Right lobe of liver (tissue), 6 donors: ENCODE measurements around the gene GPR25. TPM values are rescaled to one million over a fixed set of nuclear protein-coding genes. Genes with fewer than 3 reads are reported as not detected.

ENCODE experiments used
- ATAC-seq, 4 donors: fragments of 200-7000 bp; cut with Tn5 transposase; one replicate each; pipeline ENCODE4 v1.9.1; 2020; ENCODE audit warnings: mild to moderate bottlenecking in 4 of 4, moderate library complexity in 4 of 4
- DNase-seq, 3 donors: peaks; one replicate each; pipeline ENCODE4 v3.0.0-alpha.2; 2020
- H3K27ac ChIP-seq, 3 donors: fragments of 200-600 bp; one replicate each; pipeline ENCODE4 v1.8.0; 2022
- H3K27me3 ChIP-seq, 2 donors: fragments of 200-600 bp; one replicate each; pipeline ENCODE4 v1.8.0; 2022
- H3K36me3 ChIP-seq, 4 donors: fragments of 200-600 bp; sonication (generic) in 1 of 4; one replicate each; pipeline versions ENCODE4 v1.5.1 to v1.8.0; 2017 to 2022; ENCODE audit warnings: control low read depth in 1 of 4
- H3K4me1 ChIP-seq, 4 donors: fragments of 200-600 bp; sonication (generic) in 1 of 4; one replicate each; pipeline versions ENCODE4 v1.5.1 to v1.8.0; 2017 to 2022; ENCODE audit warnings: control low read depth in 1 of 4
- H3K4me3 ChIP-seq, 3 donors: fragments of 200-600 bp; one replicate each; pipeline ENCODE4 v1.8.0; 2022
- H3K9me3 ChIP-seq, 4 donors: fragments of 200-600 bp; sonication (generic) in 1 of 4; one replicate each; pipeline versions ENCODE4 v1.5.1 to v1.8.0; 2017 to 2022; ENCODE audit warnings: control low read depth in 1 of 4
- CTCF ChIP-seq, 4 donors: fragments of 200-600 bp in 3 of 4; fragments of 450-650 bp in 1 of 4; IDR thresholded peaks; one replicate each; pipeline versions ENCODE4 v1.5.1 to v1.8.0; 2016 to 2022; ENCODE audit warnings: antibody characterized with exemption in 4 of 4, mild to moderate bottlenecking in 2 of 4
- POLR2A ChIP-seq: fragments of 450-650 bp; IDR thresholded peaks from one replicate; pipeline ENCODE4 v1.6.1; 2017; ENCODE audit warnings: antibody characterized with exemption, mild to moderate bottlenecking
- WGBS: methylation state at CpG from one replicate; pipeline ENCODE4 v1.1.6; 2018; ENCODE audit warnings: low coverage, low lambda C conversion rate; ENCODE audit not compliant: insufficient coverage; ENCODE audit errors: missing lambda C conversion rate; 5-methylcytosine and 5-hydroxymethylcytosine counted together
- intact Hi-C, 2 donors: fragments of 100-400 bp; cut with DNase I; formaldehyde crosslinking; loops; one replicate each; pipeline versions ENCODE4 v1.11.2 to v1.14.1; 2022
- total RNA-seq, 6 experiments: library from RNA; depleted of rRNA in 2 of 6; stranded (reverse); fragments of >200 nt in 2 of 6; fragmentation: NEBNext Ultra II Directional in 3 of 6; extraction: Animal tissue kit (Norgen Biotek cat#: 25700) in 3 of 6; gene quantifications; one replicate each; pipeline versions ENCODE4 v1.1.0 to v1.2.4, GENCODE V29; 2016 to 2023
- donor health status: DM: no; HTN: yes; CAD: no.
- donor health status: DM: no; HTN: no; CAD: no.
- donor health status: DM: no; HTN: no; CAD: no.
- donor health status: DM: no; HTN: yes; CAD: no.
- donor health status: DM: no; HTN: yes; CAD: no.

The GPR25 gene
- total RNA-seq, 6 experiments from 2014 or later, result not detected

GRCh38 chr1:200916681-200917080 lies 43.9 kb downstream of the GPR25 start:
- ATAC-seq (no peak), DNase-seq (no peak)
- no peaks in the 10 kb centered on the region for H3K36me3 ChIP-seq
- WGBS, result 78% methylated on average over 3 of the region's 11 CpGs
- H3K27me3 ChIP-seq, result no peaks in the 10 kb centered on the region
- no peaks in the 10 kb centered on the region for H3K9me3 ChIP-seq
- no peak overlapping the region for H3K4me3 ChIP-seq
- no peaks in the 10 kb centered on the region for H3K4me1 ChIP-seq
- TF ChIP-seq POLR2A, result no peak
- TF ChIP-seq CTCF (IDR thresholded peaks at IDR 0.05), result no peak
- intact Hi-C loops, result no loop called here
- no peak overlapping the region for H3K27ac ChIP-seq

- ATAC-seq, result peak in 3 of 4 donors; percentile 56 to 63 (median 60)
- DNase-seq, result no peak
- H3K27me3 ChIP-seq, result no peaks in the 10 kb centered on the region
- no peak overlapping the region for H3K27ac ChIP-seq
- intact Hi-C loops, result no loop called here
- H3K36me3 ChIP-seq, result no peaks in the 10 kb centered on the region
- 57% methylated on average over 3 of the region's 7 CpGs for WGBS
- H3K4me3 ChIP-seq, result no peak overlapping the region
- no peaks in the 10 kb centered on the region for H3K9me3 ChIP-seq
- TF ChIP-seq POLR2A, result no peak
- no peak for TF ChIP-seq CTCF (IDR thresholded peaks at IDR 0.05)
- H3K4me1 ChIP-seq, result no peaks in the 10 kb centered on the region
These were observed 44.6 kb downstream of the GPR25 start for GRCh38 chr1:200917291-200917817.

- ATAC-seq, result no peak
- H3K27me3 ChIP-seq, result no peaks in the 10 kb centered on the region
- DNase-seq, result no peak
These were observed 45.2 kb downstream of the GPR25 start for GRCh38 chr1:200918006-200918405.

DNA sequence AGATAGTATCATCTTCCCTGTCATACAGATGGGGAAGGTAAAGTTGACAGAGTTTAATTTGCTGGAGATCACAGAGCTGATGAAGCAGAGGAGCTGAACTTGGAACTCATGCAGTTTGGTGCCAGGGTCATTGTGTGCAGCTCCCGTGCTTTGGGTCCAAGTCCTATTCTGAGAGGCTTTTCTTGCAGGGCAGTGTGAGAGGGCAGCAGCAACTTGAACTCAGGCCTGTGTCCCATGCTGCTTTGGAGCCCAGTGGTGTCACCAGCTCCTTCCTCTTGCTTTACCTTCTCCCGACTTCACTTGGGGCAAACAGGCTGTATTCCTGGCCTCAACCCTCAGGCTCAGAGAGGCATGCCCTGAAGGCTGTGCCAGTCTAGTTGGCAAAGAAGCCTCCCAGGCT lies 46.6 kb downstream of the GPR25 start:
- Histone ChIP-seq H3K4me3 (no peak overlapping the region), H3K9me3 (no peaks in the 10 kb centered on the region), H3K27ac (no peak overlapping the region), H3K4me1 (no peaks in the 10 kb centered on the region), H3K27me3 (no peaks in the 10 kb centered on the region), H3K36me3 (no peaks in the 10 kb centered on the region)
- no peak for DNase-seq
- 53% methylated on average over 2 of the region's 2 CpGs for WGBS
- TF ChIP-seq CTCF (IDR thresholded peaks at IDR 0.05), result no peak
- no peak for TF ChIP-seq POLR2A
- no peak for ATAC-seq
- intact Hi-C loops, result no loop called here

More at GRCh38 chr1:200918006-200918405, 45.2 kb downstream of the GPR25 start:
- no peaks in the 10 kb centered on the region for H3K9me3 ChIP-seq
- no peak overlapping the region for H3K4me3 ChIP-seq
- no peak overlapping the region for H3K27ac ChIP-seq
- WGBS, result 100% methylated on average over 2 of the region's 3 CpGs
- TF ChIP-seq POLR2A (no peak), CTCF (IDR thresholded peaks at IDR 0.05) (no peak)
- H3K36me3 ChIP-seq, result no peaks in the 10 kb centered on the region
- intact Hi-C loops, result no loop called here
- H3K4me1 ChIP-seq, result no peaks in the 10 kb centered on the region
